Endothelial cell (in vitro differentiated cells): ENCODE data around the gene RGL3. TPM values are rescaled to one million over a fixed set of nuclear protein-coding genes. Genes with fewer than 3 reads are reported as not detected.
"Not testable (repeated sequence)": the region's sequence is repeated elsewhere in the genome, so short reads cannot be mapped to it uniquely, and the experiment has no call there.

Source experiments
- DNase-seq: peaks from one replicate; pipeline ENCODE4 v3.0.0; 2021; ENCODE audit warnings: low spot score
- H3K27ac Mint-ChIP-seq: one replicate; pipeline ENCODE4 v1.8.0; 2021; ENCODE audit warnings: mixed read lengths, inconsistent platforms; ENCODE audit not compliant: unreplicated experiment
- H3K27me3 Mint-ChIP-seq: one replicate; pipeline ENCODE4 v1.8.0; 2021; ENCODE audit warnings: mild to moderate bottlenecking, moderate library complexity, mixed read lengths, inconsistent platforms; ENCODE audit not compliant: unreplicated experiment
- H3K36me3 Mint-ChIP-seq: one replicate; pipeline ENCODE4 v1.8.0; 2021; ENCODE audit warnings: mild to moderate bottlenecking, low read depth, mixed read lengths, inconsistent platforms; ENCODE audit not compliant: unreplicated experiment
- H3K4me1 Mint-ChIP-seq: one replicate; pipeline ENCODE4 v1.8.0; 2021; ENCODE audit warnings: mild to moderate bottlenecking, mixed read lengths, inconsistent platforms; ENCODE audit not compliant: unreplicated experiment
- H3K4me3 Mint-ChIP-seq: one replicate; pipeline ENCODE4 v1.8.0; 2021; ENCODE audit warnings: mild to moderate bottlenecking, mixed read lengths, inconsistent platforms; ENCODE audit not compliant: unreplicated experiment
- H3K9me3 Mint-ChIP-seq: one replicate; pipeline ENCODE4 v1.8.0; 2021; ENCODE audit warnings: mixed read lengths, inconsistent platforms; ENCODE audit not compliant: unreplicated experiment
- CTCF ChIP-seq: fragments of 200-600 bp; sonication (generic); IDR thresholded peaks from one replicate; pipeline ENCODE4 v1.5.0; 2021; ENCODE audit warnings: antibody characterized with exemption; ENCODE audit not compliant: unreplicated experiment
- total RNA-seq: library from RNA; stranded (reverse); fragmentation: NEBNext Ultra II Directional; extraction: Animal tissue kit (Norgen Biotek cat#: 25700); gene quantifications from one replicate; pipeline ENCODE4 v1.2.1, GENCODE V29; 2021; ENCODE audit not compliant: unreplicated experiment

The RGL3 gene
- total RNA-seq, 1 donor from 2014 or later = 0.69 TPM

- peaks cover 6% of the 10 kb centered on the region for H3K27me3 Mint-ChIP-seq
- no peak for TF ChIP-seq CTCF
- H3K4me3 Mint-ChIP-seq = no peak overlapping the region
- no peak overlapping the region for H3K27ac Mint-ChIP-seq
- peaks cover 3% of the 10 kb centered on the region for H3K36me3 Mint-ChIP-seq
- DNase-seq = no peak
- no peaks in the 10 kb centered on the region for H3K9me3 Mint-ChIP-seq
- H3K4me1 Mint-ChIP-seq = no peaks in the 10 kb centered on the region
Measured at GRCh38 chr19:11461453-11461852, 42.3 kb upstream of the RGL3 start.

- H3K4me3 Mint-ChIP-seq = no peak overlapping the region
- H3K27ac Mint-ChIP-seq = no peak overlapping the region
Measured at GRCh38 chr19:11460207-11460606, 41.1 kb upstream of the RGL3 start.

GRCh38 chr19:11458912-11459311 lies 39.8 kb upstream of the RGL3 start:
- not testable (repeated sequence) for H3K27me3 Mint-ChIP-seq, H3K36me3 Mint-ChIP-seq, H3K4me1 Mint-ChIP-seq, H3K27ac Mint-ChIP-seq, H3K9me3 Mint-ChIP-seq, DNase-seq, H3K4me3 Mint-ChIP-seq

More at GRCh38 chr19:11460207-11460606, 41.1 kb upstream of the RGL3 start:
- DNase-seq = no peak
- no peaks in the 10 kb centered on the region for H3K9me3 Mint-ChIP-seq
- TF ChIP-seq CTCF = no peak
- H3K27me3 Mint-ChIP-seq = peaks cover 3% of the 10 kb centered on the region
- H3K36me3 Mint-ChIP-seq = peaks cover 3% of the 10 kb centered on the region
- H3K4me1 Mint-ChIP-seq = no peaks in the 10 kb centered on the region

- Mint-ChIP-seq H3K27me3 (peaks cover 3% of the 10 kb centered on the region), H3K4me1 (no peaks in the 10 kb centered on the region), H3K27ac (no peak overlapping the region), H3K36me3 (peaks cover 3% of the 10 kb centered on the region), H3K9me3 (no peaks in the 10 kb centered on the region), H3K4me3 (no peak overlapping the region)
- DNase-seq = no peak
- TF ChIP-seq CTCF = no peak
Measured at GRCh38 chr19:11458236-11458900, 39.3 kb upstream of the RGL3 start.

- Mint-ChIP-seq H3K4me1 (no peaks in the 10 kb centered on the region), H3K27me3 (peaks cover 3% of the 10 kb centered on the region), H3K36me3 (peaks cover 3% of the 10 kb centered on the region), H3K4me3 (no peak overlapping the region), H3K27ac (no peak overlapping the region), H3K9me3 (no peaks in the 10 kb centered on the region)
- TF ChIP-seq CTCF = no peak
- DNase-seq = no peak
Measured at GRCh38 chr19:11457831-11458230, 38.7 kb upstream of the RGL3 start.
